GM18498 (cell line): ENCODE results near the gene STK32C.

Source experiments
- ATAC-seq: cut with Tn5 transposase; IDR thresholded peaks from one replicate; pipeline ENCODE4 v1.9.1; 2021; ENCODE audit warnings: mild to moderate bottlenecking, moderate library complexity; ENCODE audit not compliant: unreplicated experiment

STK32C gene

GRCh38 chr10:132202070-132202970, 105.4 kb downstream of the STK32C start:
- no peak for ATAC-seq

GRCh38 chr10:132201111-132201969, 106.4 kb downstream of the STK32C start:
- no peak for ATAC-seq

GRCh38 chr10:132200344-132201110, 107.2 kb downstream of the STK32C start:
- no peak for ATAC-seq

GRCh38 chr10:132199854-132200311, 107.9 kb downstream of the STK32C start:
- ATAC-seq: no peak

- ATAC-seq: no peak
Observed at GRCh38 chr10:132199268-132199853, 108.4 kb downstream of the STK32C start.

GRCh38 chr10:132198381-132199181, 109.2 kb downstream of the STK32C start:
- no peak for ATAC-seq

- no peak for ATAC-seq
Observed at GRCh38 chr10:132198068-132198370, 109.7 kb downstream of the STK32C start.

GRCh38 chr10:132197271-132198067, 110.3 kb downstream of the STK32C start:
- ATAC-seq: no peak

- ATAC-seq: no peak
Observed at GRCh38 chr10:132196178-132197113, 111.3 kb downstream of the STK32C start.

- ATAC-seq: no peak
Observed at GRCh38 chr10:132195366-132196075, 112.2 kb downstream of the STK32C start.

GRCh38 chr10:132194726-132195125, 113.0 kb downstream of the STK32C start:
- ATAC-seq: no peak

GRCh38 chr10:132193907-132194552, 113.7 kb downstream of the STK32C start:
- ATAC-seq: no peak

- no peak for ATAC-seq
Observed at GRCh38 chr10:132192991-132193665, 114.6 kb downstream of the STK32C start.

GRCh38 chr10:132192076-132192975, 115.4 kb downstream of the STK32C start:
- ATAC-seq: no peak

GRCh38 chr10:132189810-132190422, 117.8 kb downstream of the STK32C start:
- ATAC-seq: no peak
